HG03066 (cell line): Measurements from ENCODE around the gene MICAL2.

Experiments used
- ATAC-seq: cut with Tn5 transposase; IDR thresholded peaks from one replicate; pipeline ENCODE4 v1.9.1; 2021; ENCODE audit warnings: low read depth; ENCODE audit not compliant: unreplicated experiment

MICAL2 gene

DNA sequence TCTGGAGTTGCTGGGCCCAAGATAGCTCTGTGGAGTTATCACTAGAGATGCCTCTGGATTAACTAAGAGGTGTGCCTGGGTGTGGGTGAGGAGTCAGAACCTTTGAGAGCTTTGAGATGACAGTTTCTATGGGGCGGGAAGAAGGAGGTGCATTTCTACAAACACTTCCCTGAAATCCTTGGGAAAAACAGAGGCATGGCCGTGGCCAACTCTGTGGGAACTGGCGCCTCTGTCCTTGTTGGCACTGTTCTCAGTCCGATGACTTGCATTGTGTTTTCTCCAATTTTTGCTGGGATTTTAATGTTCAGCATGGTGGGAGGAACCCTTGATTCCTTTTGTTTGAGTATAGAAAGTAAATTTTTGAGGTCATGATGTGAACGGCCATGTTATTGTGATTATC lies 151.2 kb downstream of the MICAL2 start:
- no peak for ATAC-seq

DNA sequence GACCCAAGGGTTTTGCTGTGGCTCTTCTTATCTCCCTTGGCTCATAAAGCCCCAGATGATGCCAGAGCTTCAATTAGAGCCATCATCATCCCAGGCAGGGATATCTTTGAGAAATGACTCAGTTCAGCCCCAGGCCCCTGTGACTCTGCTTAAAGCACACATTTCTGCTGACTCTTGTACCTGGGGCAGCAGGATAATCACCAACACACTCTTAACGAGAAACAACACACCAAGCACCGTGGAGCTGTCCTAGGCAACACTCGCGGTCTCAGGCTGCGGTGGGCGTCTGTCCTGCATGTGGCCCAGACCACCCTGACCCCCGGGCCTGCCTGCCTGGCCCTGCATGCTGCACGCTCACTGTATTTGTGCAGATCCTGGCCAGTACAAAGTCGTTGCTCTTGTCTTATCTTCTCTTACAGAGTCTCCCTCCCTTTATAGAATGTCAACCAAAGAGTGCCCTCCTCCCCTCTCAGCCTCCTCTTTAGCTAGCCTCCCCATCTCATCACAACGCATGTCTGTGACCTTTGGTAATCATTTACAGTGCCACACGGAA lies 152.8 kb downstream of the MICAL2 start:
- ATAC-seq = no peak

DNA sequence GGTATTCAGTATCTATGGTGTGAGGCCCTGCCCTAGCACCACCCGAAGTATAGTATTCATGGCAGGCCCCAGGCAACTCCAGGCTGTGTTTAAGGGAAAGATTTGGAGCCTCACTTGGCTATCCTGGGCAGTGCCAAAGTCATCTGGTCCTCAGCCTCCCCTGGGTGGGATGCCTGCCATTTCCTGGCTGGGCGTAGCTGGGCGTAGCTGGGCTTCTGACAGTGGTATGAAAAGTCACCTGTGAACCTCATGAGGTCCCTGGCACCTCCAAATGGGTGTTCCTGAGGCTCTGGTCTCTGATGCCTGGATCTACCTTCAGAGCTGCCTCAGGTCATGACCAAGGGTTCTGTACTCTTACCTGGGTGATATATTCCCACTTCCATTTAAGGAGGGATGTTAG lies 154.0 kb downstream of the MICAL2 start:
- no peak for ATAC-seq

DNA sequence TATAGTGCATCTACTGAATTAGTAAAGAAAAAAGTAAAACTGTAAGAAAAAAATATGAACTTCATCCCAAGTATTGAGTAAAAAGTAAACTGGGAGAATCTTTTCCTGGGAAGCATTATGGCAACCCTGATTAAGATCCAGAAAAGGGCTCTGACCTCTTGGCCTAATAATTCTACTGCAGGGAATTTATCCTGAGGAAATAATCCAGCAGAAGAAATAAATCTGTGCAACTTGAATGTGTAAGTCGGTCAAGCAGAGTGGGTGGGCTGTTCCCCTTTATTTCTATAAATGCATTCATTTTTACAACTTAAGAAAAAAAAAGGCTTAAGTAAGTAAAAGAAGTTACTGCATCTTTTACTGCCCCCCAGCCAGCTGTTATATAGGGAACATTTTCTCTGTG lies 155.7 kb downstream of the MICAL2 start:
- ATAC-seq = no peak

DNA sequence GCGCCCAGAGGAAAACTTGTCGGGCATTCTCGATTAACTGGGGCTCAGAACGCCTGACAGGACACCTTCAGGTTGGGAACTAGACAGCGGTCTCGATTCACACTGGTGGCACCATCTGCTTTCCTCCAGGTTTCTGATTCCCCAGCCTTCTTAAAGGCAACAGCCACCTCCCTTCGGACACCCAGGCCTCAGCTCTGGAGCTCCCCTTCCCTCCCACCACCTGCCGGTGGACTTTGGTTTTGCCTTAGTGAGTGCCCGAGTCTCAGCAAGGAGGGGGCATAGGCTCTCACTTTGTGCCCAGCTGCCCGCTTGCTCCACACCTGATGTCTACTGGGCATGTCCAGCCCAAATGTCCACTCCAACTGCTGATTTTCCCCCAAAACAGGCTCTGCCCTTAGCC lies 156.6 kb downstream of the MICAL2 start:
- ATAC-seq = no peak

DNA sequence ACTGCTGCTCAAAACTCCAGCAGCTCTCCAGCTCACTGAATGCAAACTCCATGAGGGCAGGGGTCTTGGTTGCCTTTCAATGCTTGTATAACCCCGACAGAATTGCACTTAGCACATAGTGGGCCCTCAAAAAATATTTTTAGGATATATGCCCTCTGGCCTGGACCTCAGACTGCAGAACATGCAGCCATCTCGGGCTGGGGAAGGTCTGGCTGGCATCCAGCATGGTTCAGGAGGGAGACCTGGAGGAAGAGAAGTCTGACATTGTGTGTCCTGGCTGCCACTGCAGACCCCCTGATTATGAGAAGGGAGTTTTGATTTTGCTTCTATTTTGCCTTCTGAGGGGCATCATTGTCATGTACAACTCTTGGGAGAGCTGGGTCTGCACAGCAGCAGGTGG lies 157.5 kb downstream of the MICAL2 start:
- ATAC-seq = no peak

DNA sequence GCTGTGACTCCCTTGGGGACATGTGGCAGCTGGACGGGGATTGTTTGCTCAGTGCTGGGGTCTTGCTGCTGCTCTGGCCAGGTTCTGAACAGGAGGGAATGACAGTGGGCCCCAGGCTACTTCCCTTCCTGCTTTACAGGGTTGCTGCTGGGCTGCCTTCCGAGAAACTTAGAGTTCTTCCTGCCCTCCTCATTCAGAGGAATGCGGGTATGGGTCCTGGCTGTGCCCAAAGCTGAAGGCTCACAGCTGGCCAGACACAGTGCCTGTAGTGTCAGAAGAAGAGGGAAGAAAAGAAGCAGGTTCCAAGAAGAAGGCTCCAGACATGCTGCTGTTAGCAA lies 158.7 kb downstream of the MICAL2 start:
- ATAC-seq = no peak

DNA sequence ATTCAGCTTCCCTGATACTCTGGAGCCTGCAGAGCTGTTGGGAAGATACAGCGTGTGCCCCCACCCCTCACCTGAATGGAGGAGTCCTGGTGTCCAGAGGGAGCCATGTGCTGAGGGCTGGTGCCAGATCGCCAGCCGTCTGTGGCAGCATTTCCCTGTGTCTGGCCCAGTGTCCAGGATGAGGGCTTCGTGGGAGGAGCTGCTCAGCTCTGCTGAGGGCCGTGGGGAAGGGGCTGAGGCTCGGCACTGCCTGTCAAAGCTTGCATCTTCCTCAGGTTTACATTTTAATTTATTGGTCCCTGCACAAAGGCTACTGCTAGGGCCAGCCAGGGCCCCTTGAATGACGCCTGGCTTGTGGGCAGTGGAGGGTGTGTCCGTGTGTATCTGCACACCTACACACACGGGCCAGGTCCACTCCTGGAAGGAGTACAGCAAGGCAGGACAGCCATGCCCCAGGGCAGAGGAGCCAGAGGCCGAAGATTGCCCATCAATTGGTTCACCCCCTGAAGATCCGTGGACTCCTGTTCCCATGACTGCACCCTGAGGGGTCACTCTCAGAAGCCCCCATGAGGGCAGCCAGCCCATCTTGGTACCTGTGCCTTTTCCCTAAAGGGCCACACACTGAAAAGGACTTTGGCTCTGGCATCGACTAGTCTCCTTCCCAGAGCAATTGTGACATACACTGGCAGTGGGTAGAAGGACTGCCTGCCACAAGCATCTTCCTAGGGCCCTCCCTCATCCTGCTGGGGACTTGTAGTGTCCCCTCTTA lies 159.2 kb downstream of the MICAL2 start:
- ATAC-seq = no peak

DNA sequence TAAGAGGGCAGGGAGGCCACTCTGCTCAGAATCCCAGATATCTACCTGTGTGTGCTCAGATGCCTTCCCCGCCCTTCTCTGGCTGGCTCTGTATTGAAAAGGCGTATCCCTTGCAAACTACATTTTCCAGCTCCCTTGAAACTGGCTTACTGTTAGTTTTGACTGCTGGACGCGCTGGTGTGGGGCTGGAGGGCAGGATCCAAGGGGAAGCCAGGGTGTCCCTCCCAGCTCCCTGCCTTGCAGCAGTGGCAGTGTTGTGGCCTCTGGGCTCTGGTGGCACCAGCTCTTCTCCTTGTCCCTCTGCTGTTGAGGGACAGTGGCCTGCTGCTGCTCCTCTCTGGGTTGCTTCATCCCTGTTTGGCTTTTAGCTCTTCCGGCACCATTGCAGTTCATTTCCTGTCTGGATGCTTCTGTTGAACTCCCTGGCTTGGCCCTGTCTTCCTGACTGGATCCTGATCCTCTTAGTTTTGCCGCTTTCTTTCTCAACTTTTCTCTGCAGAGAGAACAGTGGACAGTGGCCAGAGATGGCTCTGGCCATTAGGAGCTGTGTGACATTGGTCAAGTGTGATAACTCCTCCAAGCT lies 159.9 kb downstream of the MICAL2 start:
- ATAC-seq = no peak

DNA sequence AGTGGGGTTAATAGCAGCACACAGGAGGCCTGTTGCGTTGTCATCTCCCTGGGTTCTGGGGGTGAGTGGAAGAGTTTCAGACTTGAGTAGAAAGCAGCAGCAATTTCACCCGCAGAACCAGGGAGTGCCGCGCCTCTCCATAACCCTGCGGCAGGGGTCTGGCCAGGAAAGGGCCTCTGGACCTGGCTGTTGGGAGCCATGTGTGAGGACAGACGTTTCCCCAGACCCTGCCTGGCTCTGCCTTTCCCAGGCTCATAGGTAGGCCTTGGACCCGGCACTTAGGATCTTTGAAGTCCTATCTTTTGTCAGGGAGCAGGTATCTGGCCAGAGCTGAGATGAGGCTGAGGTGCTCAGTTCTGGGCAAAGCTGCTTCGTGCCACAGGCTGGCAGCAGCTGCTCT lies 160.4 kb downstream of the MICAL2 start:
- no peak for ATAC-seq

DNA sequence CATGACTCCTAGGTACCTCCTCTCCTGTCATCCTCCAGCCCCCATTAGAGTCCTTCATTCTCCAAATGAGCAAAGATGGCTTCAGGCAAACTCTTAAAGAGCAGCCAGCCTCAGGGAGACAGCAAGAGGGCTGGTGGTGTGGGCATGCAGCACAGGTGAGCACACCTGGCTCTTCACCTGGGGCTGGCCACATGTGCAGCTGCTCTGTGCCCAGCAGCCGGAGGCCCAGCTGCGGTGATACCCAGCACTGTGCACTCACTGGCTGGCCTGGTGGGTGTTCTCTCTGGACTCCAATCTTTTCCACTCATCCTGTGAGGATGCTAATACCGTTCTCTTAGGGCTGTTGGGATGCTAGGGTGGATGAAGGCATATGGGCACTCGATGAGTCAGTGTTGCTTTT lies 160.9 kb downstream of the MICAL2 start:
- no peak for ATAC-seq

DNA sequence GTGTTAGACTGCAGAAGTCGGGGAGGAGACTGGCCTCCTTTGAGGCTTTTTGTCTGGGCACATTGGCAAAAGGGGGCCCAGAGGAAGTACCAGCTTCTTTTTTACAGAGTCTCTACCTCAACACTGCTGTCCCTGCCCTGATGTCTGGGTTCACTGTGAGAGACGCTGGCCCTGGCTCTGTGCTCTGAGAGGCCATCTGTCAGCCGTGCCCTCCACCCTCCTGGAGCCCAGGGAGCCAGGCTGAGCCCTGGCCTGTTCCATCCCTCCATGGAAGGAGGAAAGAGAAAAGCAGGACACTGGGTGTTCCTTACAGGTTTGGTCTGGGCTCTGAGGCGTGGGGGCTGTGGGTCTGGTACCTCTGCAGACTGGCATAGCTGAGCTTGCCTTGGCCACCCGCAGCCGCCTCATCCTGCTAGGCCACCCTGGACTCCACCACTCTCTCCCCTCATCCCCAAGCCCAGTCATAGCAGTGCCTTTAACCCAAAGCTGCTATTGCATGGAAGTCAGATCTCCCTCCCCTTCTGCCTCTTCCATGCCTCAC lies 161.5 kb downstream of the MICAL2 start:
- ATAC-seq = no peak

DNA sequence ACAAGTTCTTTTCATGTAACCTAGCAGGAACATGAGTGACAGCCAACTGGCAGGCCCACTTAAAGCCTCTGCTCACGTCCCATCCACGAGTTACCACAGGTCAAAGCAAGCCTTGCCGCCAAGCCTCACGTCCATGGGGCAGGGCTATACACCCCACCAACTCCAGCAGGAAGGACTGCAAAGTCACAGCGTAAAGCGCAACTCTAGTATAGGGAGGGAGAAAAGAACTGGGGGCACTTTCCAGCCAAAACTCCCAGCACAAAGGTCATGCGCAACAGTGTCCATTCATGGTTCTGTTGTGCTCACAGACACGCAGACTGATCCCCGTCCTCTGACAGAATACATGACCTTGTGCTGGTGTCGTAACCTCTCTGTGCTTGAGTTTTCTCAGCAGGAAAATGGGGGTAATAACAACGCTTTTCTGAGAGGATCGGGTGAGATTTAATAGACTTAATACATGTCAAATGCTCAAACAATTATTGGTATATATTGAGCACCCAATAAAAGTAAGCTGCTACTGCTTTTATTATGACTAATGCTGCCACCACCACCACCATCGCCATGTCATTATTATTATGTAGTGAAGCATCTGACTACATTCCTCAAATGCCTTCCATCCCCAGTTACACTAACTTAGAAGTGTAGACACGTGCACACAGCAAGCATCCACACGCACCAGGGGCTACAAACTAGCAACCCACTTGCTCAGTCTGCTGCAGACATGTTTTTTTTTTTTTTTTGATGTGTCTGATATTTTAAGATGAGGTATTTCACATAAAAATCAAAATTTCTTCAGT lies 162.6 kb downstream of the MICAL2 start:
- no peak for ATAC-seq

DNA sequence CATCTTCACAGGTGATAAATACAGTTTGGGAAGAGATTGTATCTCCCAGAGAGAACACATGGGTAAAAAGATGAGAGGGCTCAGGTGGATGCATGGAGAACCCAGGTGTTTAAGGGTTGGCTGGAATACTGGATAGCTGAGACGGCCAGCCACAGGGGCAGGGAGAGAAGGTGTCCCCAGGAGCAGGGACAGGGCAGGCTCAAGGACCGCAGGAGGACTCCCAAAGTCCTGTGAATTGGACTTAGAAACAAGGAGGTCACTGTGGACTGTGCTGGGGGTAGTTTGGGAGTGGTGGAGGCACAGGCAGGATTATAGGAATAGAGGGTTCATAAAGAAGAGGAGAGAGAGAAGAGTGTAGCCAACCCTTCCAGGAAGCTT lies 163.2 kb downstream of the MICAL2 start:
- ATAC-seq = no peak

DNA sequence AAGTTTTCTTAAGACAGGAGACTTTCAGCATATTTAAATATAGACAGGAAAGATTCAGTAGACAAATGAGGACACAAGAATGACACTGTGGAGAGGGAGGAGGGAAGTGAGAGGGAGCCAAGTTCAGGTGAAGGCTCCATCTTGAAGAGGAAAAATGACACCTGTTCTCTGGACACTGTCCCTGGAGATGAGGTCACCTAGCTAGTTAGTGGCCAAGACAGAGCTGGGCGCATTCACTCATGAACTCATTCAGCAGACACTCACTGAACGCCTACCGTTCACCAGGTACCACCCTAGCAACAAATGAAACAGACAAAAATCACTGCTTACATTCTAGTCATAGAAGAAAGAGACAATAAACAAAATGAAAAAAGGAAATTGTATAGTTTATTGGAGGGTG lies 163.7 kb downstream of the MICAL2 start:
- ATAC-seq = no peak

DNA sequence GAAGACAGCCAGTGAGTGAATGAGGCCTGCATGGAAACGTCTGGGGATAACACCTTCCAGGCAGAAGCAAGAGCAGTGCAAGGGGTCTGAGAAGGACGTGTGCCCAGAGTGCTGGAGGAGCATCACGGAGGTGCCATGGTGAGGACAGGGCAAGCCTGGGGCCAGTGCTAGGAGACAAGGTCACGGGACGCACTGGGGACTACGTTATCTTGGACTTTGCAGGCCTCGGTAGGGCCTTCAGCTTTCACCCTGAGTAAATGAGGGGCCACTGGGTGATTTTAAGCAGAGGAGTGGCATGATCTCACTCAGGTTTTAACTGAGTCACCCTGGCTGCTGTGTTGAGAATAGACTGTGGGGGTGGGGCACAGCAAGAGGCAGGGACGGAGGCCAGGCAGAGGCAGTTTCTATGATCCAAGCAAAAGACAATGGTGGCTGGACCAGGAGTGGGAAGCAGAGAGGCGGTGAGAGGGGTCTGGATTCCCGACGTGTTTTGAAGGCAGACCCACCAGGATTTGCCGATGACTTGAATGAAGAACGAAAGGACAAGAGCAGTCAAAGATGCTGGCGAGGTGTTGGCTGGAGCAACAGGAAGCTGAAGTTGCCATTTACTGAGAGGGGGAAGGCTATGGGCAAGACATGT lies 164.3 kb downstream of the MICAL2 start:
- ATAC-seq = no peak

DNA sequence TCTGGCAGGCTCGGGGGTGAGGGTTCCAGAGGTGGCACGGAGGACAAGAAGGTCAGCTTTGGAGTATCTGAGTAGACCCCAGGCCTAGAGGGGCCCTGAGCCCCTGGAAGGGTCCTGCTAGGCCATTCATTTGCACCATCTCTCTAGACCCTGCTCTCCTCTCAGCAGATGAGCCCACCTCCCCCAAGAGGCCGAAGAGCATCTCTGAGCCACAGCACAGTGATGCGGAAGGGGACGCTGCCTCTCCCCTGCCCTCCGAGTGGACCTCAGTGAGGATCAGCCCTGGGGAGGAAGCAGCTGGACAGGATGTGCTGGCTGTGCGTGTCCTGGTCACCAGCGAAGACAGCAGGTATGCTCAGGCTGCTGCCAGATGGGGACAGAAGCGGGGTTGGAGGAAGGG lies 165.4 kb downstream of the MICAL2 start:
- ATAC-seq = no peak

DNA sequence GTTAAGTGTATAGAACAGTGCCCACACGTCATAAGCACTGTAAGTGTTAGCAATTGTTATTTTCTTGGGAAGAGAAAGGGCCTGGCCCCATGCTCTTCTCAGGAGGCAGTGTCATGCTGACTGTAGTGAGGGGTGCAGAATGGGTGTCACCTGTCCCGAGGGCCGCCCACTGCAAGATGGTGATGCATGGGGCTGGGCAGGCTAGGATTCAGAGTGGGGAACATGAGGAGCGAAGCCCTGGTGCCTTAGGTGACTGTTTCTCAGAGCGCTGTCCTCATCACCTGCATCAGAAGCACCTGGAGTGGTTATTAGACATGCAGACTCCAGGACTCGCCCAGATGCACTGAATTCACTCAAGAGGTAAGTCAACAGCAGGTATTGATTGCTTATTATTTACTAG lies 166.0 kb downstream of the MICAL2 start:
- ATAC-seq = no peak

DNA sequence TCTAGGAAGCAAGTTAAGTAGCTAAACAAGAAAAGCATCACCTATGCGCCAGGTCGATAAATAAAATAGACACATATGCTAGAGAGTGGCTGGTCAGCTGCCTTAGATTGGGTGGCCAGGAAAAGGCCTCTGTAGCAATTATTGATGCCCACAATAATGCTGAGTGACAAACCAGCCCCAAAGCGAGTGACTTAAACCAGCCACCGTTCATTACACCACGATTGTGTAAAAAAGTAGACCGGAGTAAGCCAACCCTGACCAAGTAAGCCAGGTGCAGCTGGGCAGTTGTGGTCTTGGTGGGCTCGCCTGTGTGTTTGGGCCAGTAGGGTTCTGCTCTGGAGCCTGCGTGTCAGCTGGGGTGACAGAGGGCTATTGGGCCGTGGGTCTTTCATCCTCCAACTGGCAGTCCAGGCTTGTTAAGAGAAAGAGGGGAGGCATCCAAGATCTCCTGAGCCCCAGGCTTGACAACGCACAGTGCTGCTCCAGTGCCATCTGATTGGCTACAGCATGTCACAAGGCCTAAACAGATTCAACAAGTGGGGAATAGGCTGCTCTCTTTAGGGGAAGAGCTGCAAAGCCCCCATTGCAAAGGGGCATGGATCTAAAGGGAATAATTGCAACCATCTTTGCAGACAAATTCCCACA lies 166.6 kb downstream of the MICAL2 start:
- ATAC-seq = no peak
